Upper lobe of left lung (tissue), 6 donors: Measurements from ENCODE around the gene ZSCAN10. TPM values are rescaled to one million over a fixed set of nuclear protein-coding genes. Genes with fewer than 3 reads are reported as not detected.
"Not testable (repeated sequence)": the region's sequence is repeated elsewhere in the genome, so short reads cannot be mapped to it uniquely, and the experiment has no call there.

Source experiments
- ATAC-seq, 2 donors: fragments of 200-7000 bp; cut with Tn5 transposase; one replicate each; pipeline ENCODE4 v1.9.1; 2022; ENCODE audit warnings: mild to moderate bottlenecking in 2 of 2, moderate library complexity in 2 of 2; ENCODE audit not compliant: low FRiP score in 2 of 2
- DNase-seq, 2 donors: peaks; one replicate each; pipeline ENCODE4 v3.0.0-alpha.2; 2019 to 2020
- H3K27ac ChIP-seq, 4 donors: fragments of 200-600 bp; sonication (generic); one replicate each; pipeline ENCODE4 v1.5.1; 2016 to 2019
- H3K27me3 ChIP-seq, 4 donors: fragments of 200-600 bp; sonication (generic); one replicate each; pipeline ENCODE4 v1.5.1; 2017 to 2019
- H3K36me3 ChIP-seq, 4 donors: fragments of 200-600 bp; sonication (generic); one replicate each; pipeline ENCODE4 v1.5.1; 2016 to 2019
- H3K4me1 ChIP-seq, 4 donors: fragments of 200-600 bp; sonication (generic); one replicate each; pipeline ENCODE4 v1.5.1; 2018 to 2019
- H3K4me3 ChIP-seq, 4 donors: fragments of 200-600 bp; sonication (generic); one replicate each; pipeline ENCODE4 v1.5.1; 2017 to 2019; ENCODE audit warnings: mild to moderate bottlenecking in 2 of 4, moderate library complexity in 1 of 4
- H3K9me3 ChIP-seq, 4 donors: fragments of 200-600 bp; sonication (generic); one replicate each; pipeline ENCODE4 v1.5.1; 2018 to 2019
- CTCF ChIP-seq, 6 experiments: fragments of 450-650 bp in 4 of 6; fragments of 200-600 bp in 2 of 6; sonication (generic) in 2 of 6; IDR thresholded peaks; one replicate each; pipeline ENCODE4 v1.5.1; 2016 to 2019; ENCODE audit warnings: antibody characterized with exemption in 6 of 6
- EP300 ChIP-seq, 4 donors: sonication (generic); formaldehyde crosslinking; IDR thresholded peaks; one replicate each; pipeline ENCODE4 v1.5.1; 2017; ENCODE audit warnings: antibody characterized with exemption in 4 of 4, control low read depth in 2 of 4
- POLR2A ChIP-seq, 4 donors: fragments of 450-650 bp; IDR thresholded peaks; one replicate each; pipeline ENCODE4 v1.5.1; 2016 to 2017; ENCODE audit warnings: antibody characterized with exemption in 4 of 4, mild to moderate bottlenecking in 2 of 4
- POLR2AphosphoS5 ChIP-seq, 2 donors: sonication (generic); formaldehyde crosslinking; IDR thresholded peaks; one replicate each; pipeline ENCODE4 v1.5.1; 2017; ENCODE audit warnings: antibody characterized with exemption in 2 of 2
- WGBS, 2 donors: methylation state at CpG; one replicate each; pipeline ENCODE4 v1.1.5; 2017 to 2018; 5-methylcytosine and 5-hydroxymethylcytosine counted together
- total RNA-seq, 6 donors: library from RNA; depleted of rRNA in 4 of 6; stranded (reverse); fragments of >200 nt in 4 of 6; gene quantifications; one replicate each; pipeline versions ENCODE4 v1.1.0 to v1.2.1, GENCODE V29; 2016 to 2021
- donor health status: DM: no; HTN: no; CAD: no; lungs with moderate emphysema.
- donor health status: DM: no; HTN: yes; CAD: no; lungs with severe emphysema.

ZSCAN10 gene
- total RNA-seq, 6 donors from 2014 or later = 0.17 to 1.0 (median 0.28) TPM; not detected in 2

GRCh38 chr16:3057181-3058138, 41.6 kb downstream of the ZSCAN10 start:
- DNase-seq = peak in 1 of 2 donors; percentile 75
- no peaks in the 10 kb centered on the region for H3K36me3 ChIP-seq
- H3K9me3 ChIP-seq = no peaks in the 10 kb centered on the region
- no peak for ATAC-seq
- H3K4me3 ChIP-seq = peak overlapping the region in 3 of 4 donors; percentile 71 to 95 (median 72)
- WGBS, 2 donors = 89 to 92% methylated on average over 20 of the region's 22 CpGs
- TF ChIP-seq POLR2A (IDR thresholded peaks at IDR 0.05) = no peak
- TF ChIP-seq POLR2AphosphoS5 (IDR thresholded peaks at IDR 0.05) = no peak
- TF ChIP-seq EP300 (IDR thresholded peaks at IDR 0.05) = no peak
- no peak for TF ChIP-seq CTCF (IDR thresholded peaks at IDR 0.05)
- no peaks in the 10 kb centered on the region for H3K27me3 ChIP-seq
- H3K4me1 ChIP-seq = peaks cover 20 to 40% (median 27%) of the 10 kb centered on the region in 4 donors
- peak overlapping the region in 3 of 4 donors; percentile 88 to 98 (median 91) for H3K27ac ChIP-seq

DNA sequence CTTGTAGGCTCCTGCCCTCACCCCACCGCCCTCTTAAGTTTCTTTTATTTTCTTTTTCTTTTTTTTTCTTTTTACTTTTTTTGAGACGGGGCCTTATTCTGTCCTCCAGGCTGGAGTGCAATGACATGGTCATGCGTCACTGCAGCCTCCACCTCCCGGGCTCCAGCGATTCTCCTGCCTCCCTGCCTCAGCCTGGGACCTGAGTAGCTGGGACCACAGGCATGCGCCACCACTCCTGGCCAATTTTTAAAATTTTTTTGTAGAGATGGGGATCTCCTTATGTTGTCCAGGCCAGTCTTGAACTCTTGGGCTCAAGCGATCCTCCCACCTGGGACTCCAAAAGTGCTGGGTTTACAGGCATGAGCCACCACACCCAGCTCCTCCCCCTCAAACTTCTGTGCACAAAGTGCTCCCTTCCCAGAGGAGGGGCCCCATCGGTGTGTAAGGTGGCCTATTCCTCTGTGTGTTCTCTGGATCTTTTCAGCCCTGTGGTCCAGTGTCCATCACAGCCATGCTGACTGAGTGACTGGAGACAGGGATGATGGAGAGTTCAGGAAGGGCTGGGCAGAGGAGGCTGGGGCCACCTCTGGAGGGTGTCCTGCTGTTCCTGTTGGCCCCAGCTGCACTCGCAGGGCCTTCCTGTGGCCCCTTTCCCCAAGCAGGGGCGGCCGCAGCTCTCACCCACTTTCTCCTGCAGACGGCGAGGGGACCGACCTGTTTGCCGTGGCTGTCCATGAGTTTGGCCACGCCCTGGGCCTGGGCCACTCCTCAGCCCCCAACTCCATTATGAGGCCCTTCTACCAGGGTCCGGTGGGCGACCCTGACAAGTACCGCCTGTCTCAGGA, 42.5 kb downstream of the ZSCAN10 start:
- H3K4me3 ChIP-seq = no peak overlapping the region
- H3K36me3 ChIP-seq = no peaks in the 10 kb centered on the region
- H3K4me1 ChIP-seq = peaks cover 20 to 40% (median 27%) of the 10 kb centered on the region in 4 donors
- no peaks in the 10 kb centered on the region for H3K27me3 ChIP-seq
- H3K9me3 ChIP-seq = no peaks in the 10 kb centered on the region
- TF ChIP-seq CTCF (IDR thresholded peaks at IDR 0.05) (no peak), POLR2AphosphoS5 (IDR thresholded peaks at IDR 0.05) (no peak), POLR2A (IDR thresholded peaks at IDR 0.05) (no peak), EP300 (IDR thresholded peaks at IDR 0.05) (no peak)
- ATAC-seq = no peak
- WGBS, 2 donors = 84 to 88% methylated on average over 18 to 19 of the region's 19 CpGs
- no peak for DNase-seq
- peak overlapping the region in 1 of 4 donors; percentile 67 for H3K27ac ChIP-seq

GRCh38 chr16:3055734-3056115, 43.4 kb downstream of the ZSCAN10 start:
- H3K4me1 ChIP-seq = peaks cover 20 to 40% (median 27%) of the 10 kb centered on the region in 4 donors
- H3K27ac ChIP-seq = peak overlapping the region in 3 of 4 donors; percentile 10 to 67 (median 61)

GRCh38 chr16:3054965-3055733, 43.9 kb downstream of the ZSCAN10 start:
- H3K4me1 ChIP-seq = peaks cover 15 to 40% (median 24%) of the 10 kb centered on the region in 4 donors
- ATAC-seq (no peak), DNase-seq (peak in 1 of 2 donors; percentile 45)
- no peaks in the 10 kb centered on the region for H3K27me3 ChIP-seq
- H3K9me3 ChIP-seq = no peaks in the 10 kb centered on the region
- no peak overlapping the region for H3K4me3 ChIP-seq
- peak overlapping the region in 3 of 4 donors; percentile 10 to 67 (median 61) for H3K27ac ChIP-seq
- TF ChIP-seq EP300 (IDR thresholded peaks at IDR 0.05) (no peak), CTCF (IDR thresholded peaks at IDR 0.05) (no peak), POLR2A (IDR thresholded peaks at IDR 0.05) (no peak), POLR2AphosphoS5 (IDR thresholded peaks at IDR 0.05) (no peak)
- no peaks in the 10 kb centered on the region for H3K36me3 ChIP-seq
- 63 to 72% methylated on average over 16 to 17 of the region's 17 CpGs for WGBS, 2 donors

More at GRCh38 chr16:3055734-3056115, 43.4 kb downstream of the ZSCAN10 start:
- H3K27me3 ChIP-seq, DNase-seq, H3K4me3 ChIP-seq, ATAC-seq, H3K36me3 ChIP-seq, H3K9me3 ChIP-seq: not testable (repeated sequence)
- 78 to 79% methylated on average over 8 to 9 of the region's 9 CpGs for WGBS, 2 donors

GRCh38 chr16:3053330-3053710, 45.8 kb downstream of the ZSCAN10 start:
- not testable (repeated sequence) for H3K36me3 ChIP-seq, DNase-seq, ATAC-seq, H3K4me3 ChIP-seq, H3K27me3 ChIP-seq, H3K9me3 ChIP-seq
- WGBS, 2 donors = 76 to 81% methylated on average over 6 to 9 of the region's 13 CpGs
- peaks cover 9 to 34% (median 12%) of the 10 kb centered on the region in 4 donors for H3K4me1 ChIP-seq
- peak overlapping the region in 2 of 4 donors; percentile 19 to 85 for H3K27ac ChIP-seq

GRCh38 chr16:3052571-3053329, 46.3 kb downstream of the ZSCAN10 start:
- not testable (repeated sequence) for H3K27me3 ChIP-seq, DNase-seq, H3K36me3 ChIP-seq, H3K9me3 ChIP-seq, H3K4me3 ChIP-seq
- peaks cover 4 to 28% (median 7%) of the 10 kb centered on the region in 4 donors for H3K4me1 ChIP-seq
- 77 to 85% methylated on average over 6 to 10 of the region's 12 CpGs for WGBS, 2 donors
- peak overlapping the region in 3 of 4 donors; percentile 19 to 85 (median 48) for H3K27ac ChIP-seq
- peak; percentile 20 to 41 for ATAC-seq
